GM23248 (cell line): ENCODE measurements around the gene MRNIP.

Source experiments
- EZH2 ChIP-seq: fragments of 200-600 bp; sonication (generic); IDR thresholded peaks from 2 replicates; pipeline ENCODE4 v1.6.1; 2018; ENCODE audit warnings: antibody characterized with exemption, mild to moderate bottlenecking; ENCODE audit not compliant: insufficient read depth, poor library complexity, severe bottlenecking
- EZH2phosphoT487 ChIP-seq: fragments of 200-600 bp; sonication (generic); IDR thresholded peaks from 2 replicates; pipeline ENCODE4 v1.6.1; 2018; ENCODE audit warnings: antibody characterized with exemption, moderate library complexity, mild to moderate bottlenecking, low read depth; ENCODE audit not compliant: insufficient read depth

GRCh38 chr5:179901462-179901861 lies 42.8 kb upstream of the MRNIP start:
- TF ChIP-seq EZH2, result no peak
- no peak for TF ChIP-seq EZH2phosphoT487
